Testis (tissue), 3 donors: ENCODE measurements around the gene MSL3. TPM values are rescaled to one million over a fixed set of nuclear protein-coding genes. Genes with fewer than 3 reads are reported as not detected.

Experiments
- DNase-seq: peaks from one replicate; pipeline ENCODE4 v3.0.0-alpha.2; 2019
- H3K27ac ChIP-seq, 2 donors: fragments of 200-600 bp; sonication (generic); one replicate each; pipeline ENCODE4 v1.5.1; 2019
- H3K27me3 ChIP-seq: fragments of 200-600 bp; sonication (generic); one replicate; pipeline ENCODE4 v1.5.1; 2019
- H3K36me3 ChIP-seq: fragments of 200-600 bp; sonication (generic); one replicate; pipeline ENCODE4 v1.5.1; 2017; ENCODE audit warnings: low read depth; ENCODE audit errors: missing control alignments
- H3K4me1 ChIP-seq: fragments of 200-600 bp; sonication (generic); one replicate; pipeline ENCODE4 v1.5.1; 2019
- H3K4me3 ChIP-seq, 2 donors: fragments of 200-600 bp; sonication (generic); one replicate each; pipeline ENCODE4 v1.5.1; 2017 to 2019
- H3K9me3 ChIP-seq: fragments of 200-600 bp; sonication (generic); one replicate; pipeline ENCODE4 v1.5.1; 2017
- POLR2A ChIP-seq: fragments of 450-650 bp; IDR thresholded peaks from one replicate; pipeline ENCODE4 v1.6.1; 2017; ENCODE audit warnings: antibody characterized with exemption, mild to moderate bottlenecking, moderate library complexity
- WGBS, 2 donors: methylation state at CpG; one replicate each; pipeline ENCODE4 v1.1.5; 2018; 5-methylcytosine and 5-hydroxymethylcytosine counted together
- intact Hi-C: fragments of 100-400 bp; cut with DNase I; formaldehyde crosslinking; loops from one replicate; pipeline ENCODE4 v1.15.1; 2023; ENCODE audit warnings: low total_unique reads
- polyA plus RNA-seq: library from polyadenylated mRNA; stranded (reverse); fragments of 350-450 nt; fragmentation: Illumina TruSeq; extraction: RNeasy Lipid Tissue Mini Kit (QIAGEN cat#74804); gene quantifications from one replicate; pipeline ENCODE4 v1.2.3, GENCODE V29; 2014; ENCODE audit warnings: low read depth, low replicate concordance; ENCODE audit not compliant: insufficient read depth
- total RNA-seq, 2 donors: library from RNA; depleted of rRNA; stranded (reverse); fragments of >200 nt; gene quantifications; one replicate each; pipeline ENCODE4 v1.2.3, GENCODE V29; 2016
- TF ChIP-seq, protein P1 (sequence below), 3 experiments: fragments of 450-650 bp in 2 of 3; fragments of 200-600 bp in 1 of 3; sonication (generic) in 1 of 3; IDR thresholded peaks; one replicate each; pipeline ENCODE4 v1.5.1; 2016 to 2019; ENCODE audit warnings: antibody characterized with exemption in 3 of 3, mild to moderate bottlenecking in 2 of 3, moderate library complexity in 1 of 3

MSL3 gene
- total and polyA plus RNA-seq, 3 donors from 2014 or later: 34.5 to 49.9 (median 47.6) TPM

DNA sequence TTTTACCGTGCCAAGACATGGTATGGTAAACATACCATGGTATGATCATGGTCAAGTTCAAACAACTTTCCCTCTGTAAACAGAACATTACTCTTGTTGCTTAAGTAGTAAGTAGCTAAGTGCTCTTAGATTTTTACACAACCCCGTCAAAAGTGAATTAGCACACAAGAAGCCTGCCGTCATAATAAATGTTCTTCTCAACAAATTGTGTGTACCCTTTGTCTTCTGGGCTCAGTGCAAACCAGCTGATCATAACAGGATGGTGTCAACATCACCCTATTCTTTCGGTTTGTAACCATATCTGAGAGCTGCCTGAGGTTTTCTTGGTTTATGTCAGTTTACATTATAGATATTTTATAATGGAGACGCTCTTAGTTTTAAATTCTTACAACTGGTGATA is 28.8 kb downstream of the MSL3 start:
- TF ChIP-seq POLR2A: no peak
- TF ChIP-seq, protein P1, sequence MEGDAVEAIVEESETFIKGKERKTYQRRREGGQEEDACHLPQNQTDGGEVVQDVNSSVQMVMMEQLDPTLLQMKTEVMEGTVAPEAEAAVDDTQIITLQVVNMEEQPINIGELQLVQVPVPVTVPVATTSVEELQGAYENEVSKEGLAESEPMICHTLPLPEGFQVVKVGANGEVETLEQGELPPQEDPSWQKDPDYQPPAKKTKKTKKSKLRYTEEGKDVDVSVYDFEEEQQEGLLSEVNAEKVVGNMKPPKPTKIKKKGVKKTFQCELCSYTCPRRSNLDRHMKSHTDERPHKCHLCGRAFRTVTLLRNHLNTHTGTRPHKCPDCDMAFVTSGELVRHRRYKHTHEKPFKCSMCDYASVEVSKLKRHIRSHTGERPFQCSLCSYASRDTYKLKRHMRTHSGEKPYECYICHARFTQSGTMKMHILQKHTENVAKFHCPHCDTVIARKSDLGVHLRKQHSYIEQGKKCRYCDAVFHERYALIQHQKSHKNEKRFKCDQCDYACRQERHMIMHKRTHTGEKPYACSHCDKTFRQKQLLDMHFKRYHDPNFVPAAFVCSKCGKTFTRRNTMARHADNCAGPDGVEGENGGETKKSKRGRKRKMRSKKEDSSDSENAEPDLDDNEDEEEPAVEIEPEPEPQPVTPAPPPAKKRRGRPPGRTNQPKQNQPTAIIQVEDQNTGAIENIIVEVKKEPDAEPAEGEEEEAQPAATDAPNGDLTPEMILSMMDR (IDR thresholded peaks at IDR 0.05): no peak
- Histone ChIP-seq H3K4me1 (no peaks in the 10 kb centered on the region), H3K27ac (no peak overlapping the region), H3K4me3 (no peak overlapping the region), H3K27me3 (no peaks in the 10 kb centered on the region), H3K36me3 (no peaks in the 10 kb centered on the region), H3K9me3 (no peaks in the 10 kb centered on the region)
- intact Hi-C loops: no loop called here
- no peak for DNase-seq
- 31 to 46% methylated on average over 5 of the region's 5 CpGs for WGBS, 2 donors

DNA sequence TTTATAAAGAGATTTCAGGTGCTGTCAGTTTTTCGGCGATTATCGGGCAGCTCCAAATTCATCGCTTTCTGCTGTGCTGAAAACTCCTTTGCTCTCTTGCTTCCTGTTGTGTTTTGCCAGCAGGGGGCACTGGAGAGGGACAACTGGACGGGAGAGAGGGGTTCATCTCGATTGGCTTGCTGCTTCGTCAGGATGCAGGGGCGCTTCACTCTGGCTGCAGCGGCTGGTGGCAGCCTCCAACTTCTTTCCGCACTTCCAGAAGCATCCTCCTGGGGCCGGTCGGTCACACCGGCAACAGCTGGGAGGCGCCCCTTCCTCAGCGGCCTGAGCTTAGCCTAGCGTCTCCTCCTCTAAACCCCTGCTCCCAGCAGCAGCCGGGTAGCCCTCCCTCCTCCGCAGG is 29.5 kb downstream of the MSL3 start:
- Histone ChIP-seq H3K4me1 (no peaks in the 10 kb centered on the region), H3K9me3 (no peaks in the 10 kb centered on the region), H3K27me3 (no peaks in the 10 kb centered on the region), H3K27ac (no peak overlapping the region), H3K4me3 (no peak overlapping the region), H3K36me3 (no peaks in the 10 kb centered on the region)
- peak; percentile 70 for DNase-seq
- WGBS, 2 donors: 17 to 20% methylated on average over 10 to 18 of the region's 18 CpGs
- TF ChIP-seq POLR2A: no peak
- TF ChIP-seq, protein P1 (IDR thresholded peaks at IDR 0.05): peak in 2 of 3 experiments; percentile 37 to 42
- intact Hi-C loops: no loop called here

DNA sequence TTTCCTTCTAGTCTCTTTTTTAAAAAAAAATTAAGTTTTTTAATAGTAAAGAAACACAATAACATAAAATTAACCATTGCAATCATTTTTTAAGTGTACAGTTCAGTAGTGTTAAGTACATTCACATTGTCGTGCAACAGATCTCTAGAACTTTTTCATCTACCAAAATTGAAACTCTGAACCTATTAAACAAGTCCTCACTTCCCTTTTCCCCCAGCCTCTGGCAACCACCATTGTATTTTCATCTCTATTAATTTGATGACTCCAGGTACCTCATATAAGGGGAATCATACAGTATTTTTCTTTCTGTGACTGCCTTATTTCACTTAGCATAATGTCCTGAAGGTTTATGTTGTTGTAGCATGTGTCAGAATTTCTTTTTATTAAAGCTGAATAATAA is 31.8 kb downstream of the MSL3 start:
- no peak overlapping the region for H3K27ac ChIP-seq
- no peak overlapping the region for H3K4me3 ChIP-seq
- intact Hi-C loops: no loop called here
- H3K27me3 ChIP-seq: no peaks in the 10 kb centered on the region
- TF ChIP-seq POLR2A: no peak
- TF ChIP-seq, protein P1 (IDR thresholded peaks at IDR 0.05): no peak
- no peaks in the 10 kb centered on the region for H3K36me3 ChIP-seq
- H3K4me1 ChIP-seq: no peaks in the 10 kb centered on the region
- H3K9me3 ChIP-seq: no peaks in the 10 kb centered on the region
- no peak for DNase-seq
- 91 to 94% methylated on average over 1 of the region's 1 CpG for WGBS, 2 donors

DNA sequence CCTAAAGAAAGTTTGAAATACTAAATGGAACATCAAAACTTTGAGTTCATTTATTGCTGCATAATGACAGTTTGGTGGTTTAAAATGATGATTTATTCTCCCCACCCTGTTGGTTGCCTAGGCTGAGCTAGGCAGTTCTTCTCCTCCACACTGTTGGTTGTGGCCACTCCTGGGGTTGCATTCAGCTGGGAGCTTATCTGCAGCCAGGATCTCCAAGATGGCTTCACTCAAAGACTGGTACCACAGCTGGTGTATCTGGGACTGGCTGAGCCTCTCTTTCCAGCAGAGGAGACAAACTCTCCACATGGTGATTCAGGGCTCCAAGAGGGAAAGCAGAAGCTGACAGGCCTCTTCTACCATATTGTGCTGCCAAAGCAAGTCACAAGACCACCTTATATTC is 33.1 kb downstream of the MSL3 start:
- H3K9me3 ChIP-seq: no peaks in the 10 kb centered on the region
- intact Hi-C loops: no loop called here
- H3K36me3 ChIP-seq: no peaks in the 10 kb centered on the region
- no peaks in the 10 kb centered on the region for H3K4me1 ChIP-seq
- no peak for DNase-seq
- TF ChIP-seq, protein P1 (IDR thresholded peaks at IDR 0.05): no peak
- TF ChIP-seq POLR2A: no peak
- H3K27ac ChIP-seq: no peak overlapping the region
- H3K4me3 ChIP-seq: no peak overlapping the region
- no peaks in the 10 kb centered on the region for H3K27me3 ChIP-seq

DNA sequence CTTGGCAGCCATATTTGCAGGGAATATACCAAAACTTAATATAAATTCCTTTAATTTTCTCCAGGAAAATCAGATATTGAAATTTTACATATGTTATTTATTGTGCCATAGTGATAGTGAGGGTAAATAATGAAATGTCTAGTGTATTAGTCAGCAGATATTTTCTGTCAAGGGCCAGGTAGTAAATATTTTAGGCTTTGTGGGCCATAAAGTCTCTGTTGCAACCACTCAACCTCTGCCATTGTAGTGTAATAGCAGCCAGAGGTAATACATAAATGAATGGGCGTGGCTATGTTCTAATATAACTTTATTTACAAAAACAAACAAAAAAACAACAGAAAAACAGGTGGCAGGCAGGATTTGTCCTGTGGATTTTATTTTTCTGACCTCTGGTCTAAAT is 33.5 kb downstream of the MSL3 start:
- intact Hi-C loops: no loop called here
- TF ChIP-seq, protein P1 (IDR thresholded peaks at IDR 0.05): no peak
- TF ChIP-seq POLR2A: no peak

More for the DNA sequence above, 33.5 kb downstream of the MSL3 start:
- H3K27me3 ChIP-seq: no peaks in the 10 kb centered on the region
- H3K4me3 ChIP-seq: no peak overlapping the region
- WGBS, 2 donors: 89% methylated on average over 1 of the region's 1 CpG
- H3K27ac ChIP-seq: no peak overlapping the region
- no peaks in the 10 kb centered on the region for H3K4me1 ChIP-seq
- no peak for DNase-seq
- H3K36me3 ChIP-seq: no peaks in the 10 kb centered on the region
- H3K9me3 ChIP-seq: no peaks in the 10 kb centered on the region
